C1 segment of cervical spinal cord (tissue), 14 donors: ENCODE measurements around the gene RC3H1.
A peak's percentile ranks its signal among the peaks of the same experiment; 100 is the strongest.
"Not testable (repeated sequence)": the region's sequence is repeated elsewhere in the genome, so short reads cannot be mapped to it uniquely, and the experiment has no call there.

Source experiments
- DNase-seq, 14 donors: peaks; one replicate each; lab custom pipeline; 2025; lab: John Stamatoyannopoulos, UW

The RC3H1 gene, protein sequence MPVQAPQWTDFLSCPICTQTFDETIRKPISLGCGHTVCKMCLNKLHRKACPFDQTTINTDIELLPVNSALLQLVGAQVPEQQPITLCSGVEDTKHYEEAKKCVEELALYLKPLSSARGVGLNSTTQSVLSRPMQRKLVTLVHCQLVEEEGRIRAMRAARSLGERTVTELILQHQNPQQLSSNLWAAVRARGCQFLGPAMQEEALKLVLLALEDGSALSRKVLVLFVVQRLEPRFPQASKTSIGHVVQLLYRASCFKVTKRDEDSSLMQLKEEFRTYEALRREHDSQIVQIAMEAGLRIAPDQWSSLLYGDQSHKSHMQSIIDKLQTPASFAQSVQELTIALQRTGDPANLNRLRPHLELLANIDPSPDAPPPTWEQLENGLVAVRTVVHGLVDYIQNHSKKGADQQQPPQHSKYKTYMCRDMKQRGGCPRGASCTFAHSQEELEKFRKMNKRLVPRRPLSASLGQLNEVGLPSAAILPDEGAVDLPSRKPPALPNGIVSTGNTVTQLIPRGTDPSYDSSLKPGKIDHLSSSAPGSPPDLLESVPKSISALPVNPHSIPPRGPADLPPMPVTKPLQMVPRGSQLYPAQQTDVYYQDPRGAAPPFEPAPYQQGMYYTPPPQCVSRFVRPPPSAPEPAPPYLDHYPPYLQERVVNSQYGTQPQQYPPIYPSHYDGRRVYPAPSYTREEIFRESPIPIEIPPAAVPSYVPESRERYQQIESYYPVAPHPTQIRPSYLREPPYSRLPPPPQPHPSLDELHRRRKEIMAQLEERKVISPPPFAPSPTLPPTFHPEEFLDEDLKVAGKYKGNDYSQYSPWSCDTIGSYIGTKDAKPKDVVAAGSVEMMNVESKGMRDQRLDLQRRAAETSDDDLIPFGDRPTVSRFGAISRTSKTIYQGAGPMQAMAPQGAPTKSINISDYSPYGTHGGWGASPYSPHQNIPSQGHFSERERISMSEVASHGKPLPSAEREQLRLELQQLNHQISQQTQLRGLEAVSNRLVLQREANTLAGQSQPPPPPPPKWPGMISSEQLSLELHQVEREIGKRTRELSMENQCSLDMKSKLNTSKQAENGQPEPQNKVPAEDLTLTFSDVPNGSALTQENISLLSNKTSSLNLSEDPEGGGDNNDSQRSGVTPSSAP

DNA sequence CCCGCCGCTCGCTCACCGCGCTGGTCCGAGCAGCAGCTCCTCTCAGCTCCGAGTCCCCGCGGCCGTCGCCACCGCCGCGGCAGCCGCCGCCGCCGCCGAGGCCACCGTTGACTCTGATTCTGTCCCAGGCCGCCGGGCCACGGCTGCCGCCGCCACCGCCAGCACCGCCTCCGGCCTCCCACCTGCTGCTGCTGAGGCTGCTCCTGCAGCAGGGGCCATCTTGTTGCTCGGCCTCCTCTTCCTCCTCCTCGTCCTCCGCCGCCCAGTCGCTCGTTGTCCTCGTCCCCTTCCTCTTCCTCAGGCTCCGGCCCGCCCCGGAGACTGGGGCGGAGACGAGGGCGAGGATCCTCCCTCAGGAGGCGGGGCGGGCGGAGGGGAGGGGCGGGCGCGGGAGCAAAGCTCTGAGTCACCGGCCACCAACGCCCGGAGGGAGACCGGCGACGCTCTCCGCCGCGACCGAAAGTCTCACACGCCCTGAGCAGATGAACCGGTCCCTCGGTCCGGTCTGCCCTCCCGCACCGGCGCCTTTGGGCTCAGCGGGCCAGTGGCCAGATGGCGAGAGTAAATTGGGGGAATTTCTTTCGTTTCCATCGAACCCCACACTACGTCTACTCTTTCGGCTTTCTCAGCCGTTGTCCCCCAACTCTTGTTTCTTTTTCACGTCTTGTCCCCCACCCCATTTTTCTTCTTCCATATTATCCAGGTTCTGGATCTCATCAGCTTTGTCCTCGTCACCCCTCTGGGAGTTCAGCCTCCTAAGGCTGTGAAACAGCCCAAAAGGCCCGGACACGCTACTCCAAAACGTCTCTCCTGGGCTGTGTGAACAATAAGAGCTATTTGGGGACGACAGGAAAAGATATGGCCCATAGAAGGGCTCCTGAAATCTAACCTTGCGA is at the start of gene RC3H1:
RC3H1 (minus strand) TSS at position 278 of the 896 bp plus-strand sequence. CDS start 29,372 bp downstream, outside the sequence.
- peak; percentile 30 to 93 (median 85) for DNase-seq

DNA sequence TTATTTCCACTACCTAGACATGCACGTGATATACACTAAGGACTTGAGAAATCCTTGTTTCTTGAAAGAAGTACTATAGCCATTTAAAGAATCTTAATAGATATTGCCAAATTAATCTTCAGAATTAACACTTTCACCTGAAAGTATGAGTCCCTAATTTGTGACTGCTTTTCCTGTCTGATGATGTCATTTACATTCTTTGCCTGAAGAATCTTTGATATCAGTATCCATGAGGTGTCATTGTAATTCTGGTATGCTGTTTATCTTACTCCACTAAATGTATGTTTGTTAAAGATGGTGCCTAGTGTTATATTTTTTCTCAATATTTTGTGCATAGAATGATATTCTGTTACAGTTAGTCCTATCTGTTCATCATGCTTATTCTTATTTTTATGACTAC is 48.5 kb upstream of the RC3H1 start:
- no peak for DNase-seq

DNA sequence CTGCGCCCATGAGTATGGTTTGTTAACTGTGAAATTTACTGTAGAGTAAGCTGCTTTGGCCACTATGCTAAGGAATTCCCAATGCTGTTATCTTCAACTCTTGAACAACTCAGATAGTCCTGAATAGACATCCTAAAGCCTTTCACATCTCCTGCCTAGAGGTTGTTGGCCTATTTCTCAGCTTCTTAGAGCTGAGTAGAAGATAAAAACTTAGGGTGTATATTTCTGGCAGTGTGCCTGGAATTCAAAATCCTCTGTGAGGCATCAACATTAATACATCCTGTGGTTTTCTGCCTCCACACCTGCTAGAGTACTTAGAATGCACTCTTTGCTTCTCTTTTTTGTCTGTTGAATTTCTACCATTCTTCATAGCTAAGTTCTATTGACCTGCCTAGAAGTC is 45.8 kb upstream of the RC3H1 start:
- DNase-seq, result no peak

DNA sequence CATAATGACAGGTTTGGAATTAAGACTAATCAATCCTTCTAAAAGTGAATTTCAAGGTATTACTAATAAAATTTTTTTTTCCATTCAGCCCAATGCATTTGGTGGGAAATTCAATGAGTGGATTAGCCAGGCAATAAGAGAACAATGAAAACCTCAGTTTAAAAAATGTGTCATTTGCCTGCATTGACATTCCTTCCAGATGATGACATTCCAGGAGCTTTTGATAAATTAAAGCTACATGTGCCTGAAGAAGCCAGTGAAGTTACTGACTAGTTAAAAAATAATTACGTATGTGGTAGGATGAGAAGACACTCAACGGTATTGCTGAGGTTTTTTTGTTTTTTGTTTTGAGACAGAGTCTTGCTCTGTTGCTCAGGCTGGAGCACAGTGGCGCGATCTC is 37.9 kb upstream of the RC3H1 start:
- DNase-seq, result no peak

DNA sequence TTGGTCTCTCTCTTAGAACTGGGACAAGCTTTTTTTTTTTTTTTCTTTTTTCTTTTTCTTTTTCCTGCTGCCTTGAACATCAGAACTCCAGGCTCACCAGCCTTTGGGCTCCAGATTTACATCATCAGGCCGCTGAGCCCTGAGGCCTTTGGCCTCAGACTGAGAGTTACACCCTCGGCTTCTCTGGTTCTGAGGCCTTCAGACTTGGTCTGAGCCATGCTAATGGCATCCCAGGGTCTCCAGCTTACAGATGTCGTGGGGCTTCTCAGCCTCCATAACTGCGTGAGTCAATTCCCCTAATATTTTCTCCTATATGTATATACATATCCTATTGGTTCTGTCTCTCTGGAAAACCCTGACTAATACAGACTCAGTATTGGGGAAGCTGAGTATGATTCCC is 36.5 kb upstream of the RC3H1 start:
- no peak for DNase-seq

DNA sequence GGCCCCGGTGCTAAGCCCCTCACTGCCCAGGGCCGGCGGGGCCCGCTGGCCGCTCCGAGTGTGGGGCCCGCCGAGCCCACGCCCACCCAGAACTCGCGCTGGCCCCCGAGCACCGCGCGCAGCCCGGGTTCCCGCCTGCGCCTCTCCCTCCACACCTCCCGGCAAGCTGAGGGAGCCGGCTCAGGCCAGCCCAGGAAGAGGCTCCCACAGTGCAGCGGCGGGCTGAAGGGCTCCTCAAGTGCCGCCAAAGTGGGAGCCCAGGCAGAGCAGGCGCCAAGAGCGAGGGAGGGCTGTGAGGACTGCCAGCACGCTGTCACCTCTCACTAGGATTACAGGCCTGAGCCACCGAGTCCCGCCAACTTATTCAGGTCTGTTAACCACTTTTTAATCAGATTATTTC is 34.5 kb upstream of the RC3H1 start:
- DNase-seq, result not testable (repeated sequence)

DNA sequence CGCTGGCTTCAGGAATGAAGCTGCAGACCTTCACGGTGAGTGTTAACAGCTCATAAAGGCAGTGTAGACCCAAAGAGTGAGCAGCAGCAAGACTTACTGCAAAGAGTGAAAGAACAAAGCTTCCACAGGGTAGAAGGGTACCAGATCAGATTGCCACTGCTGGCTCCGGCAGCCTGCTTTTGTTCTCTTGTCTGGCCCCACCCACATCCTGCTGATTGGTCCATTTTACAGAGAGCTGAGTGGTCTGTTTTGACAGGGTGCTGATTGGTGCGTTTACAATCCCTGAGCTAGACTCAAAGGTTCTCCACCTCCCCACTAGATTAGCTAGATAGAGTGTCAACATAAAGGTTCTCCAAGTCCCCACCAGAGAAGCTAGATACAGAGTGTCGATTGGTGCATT is 33.6 kb upstream of the RC3H1 start:
- DNase-seq, result not testable (repeated sequence)

DNA sequence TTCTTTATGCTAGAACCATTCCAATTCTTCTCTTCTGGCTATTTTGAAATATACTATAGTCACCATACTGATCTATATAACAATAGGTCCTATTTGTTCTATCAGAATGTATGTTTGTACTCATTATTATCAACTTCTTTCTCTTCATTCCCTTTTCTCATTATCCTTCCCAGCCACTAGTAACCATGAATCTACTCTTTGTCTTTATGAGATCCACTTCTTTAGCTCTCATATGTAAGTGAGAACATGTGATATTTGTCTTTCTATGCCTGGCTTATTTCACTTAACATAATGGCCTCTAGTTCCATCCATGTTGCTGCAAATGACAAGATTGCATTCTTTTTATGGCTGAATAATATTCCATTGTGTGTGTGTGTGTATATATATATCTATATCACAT is 31.7 kb upstream of the RC3H1 start:
- no peak for DNase-seq

DNA sequence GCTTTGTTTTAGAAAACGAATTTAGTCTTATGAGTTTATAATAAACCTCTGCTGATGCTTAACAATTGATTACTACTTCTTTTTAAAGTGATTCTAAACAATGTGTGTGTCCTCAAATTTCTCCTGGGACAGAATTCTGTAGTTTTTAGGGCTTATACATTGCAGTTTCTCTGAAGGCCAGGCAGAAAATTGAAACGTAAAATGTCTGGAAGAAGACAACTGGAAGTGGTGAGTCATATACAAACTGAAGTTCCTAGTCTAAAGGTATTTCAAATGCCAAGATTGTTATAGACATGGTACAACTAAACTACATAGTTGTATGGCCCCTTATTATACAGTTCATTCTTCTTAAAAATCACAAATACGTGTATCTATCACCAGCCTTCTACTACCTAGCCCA is 30.5 kb upstream of the RC3H1 start:
- no peak for DNase-seq

DNA sequence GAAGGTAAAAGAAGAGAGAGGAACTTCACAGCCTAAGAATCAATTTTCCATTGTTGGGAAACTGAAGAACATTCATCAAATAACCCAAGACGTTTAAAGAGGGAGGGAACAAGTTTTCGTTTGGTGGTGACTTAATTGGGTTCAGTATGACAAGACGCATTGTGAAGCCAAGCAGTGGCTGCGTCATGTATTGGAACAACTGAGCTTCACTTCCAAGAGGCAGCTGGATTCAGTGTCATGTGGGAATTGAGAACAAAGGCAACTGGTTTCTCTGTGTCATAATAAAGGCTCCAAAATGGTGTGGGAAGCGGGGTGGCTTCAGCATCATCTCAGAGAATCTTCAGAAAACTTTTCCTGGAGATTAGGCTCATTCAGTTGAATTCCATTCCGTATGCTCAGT is 29.8 kb upstream of the RC3H1 start:
- peak in 12 of 14 donors; percentile 4 to 69 (median 32) for DNase-seq

DNA sequence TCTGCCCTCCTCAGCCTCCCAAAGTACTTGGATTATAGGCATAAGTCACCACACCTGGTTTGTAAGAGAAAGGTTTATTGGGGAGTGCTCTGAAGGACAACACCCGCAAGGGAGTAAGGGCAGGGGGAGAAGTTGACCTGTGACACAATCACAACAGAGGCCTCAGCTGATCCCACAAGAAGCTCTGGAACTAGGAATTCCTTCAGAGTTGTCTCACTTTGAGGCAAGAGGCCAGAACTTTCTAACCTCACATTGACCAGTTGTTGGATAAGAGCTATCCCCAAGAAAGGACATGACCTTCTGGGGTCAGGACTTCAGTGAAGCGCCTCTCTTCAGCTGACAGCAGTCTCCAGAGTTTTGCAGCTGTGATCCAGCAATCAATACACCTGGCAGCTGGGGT is 27.4 kb upstream of the RC3H1 start:
- DNase-seq, result no peak

DNA sequence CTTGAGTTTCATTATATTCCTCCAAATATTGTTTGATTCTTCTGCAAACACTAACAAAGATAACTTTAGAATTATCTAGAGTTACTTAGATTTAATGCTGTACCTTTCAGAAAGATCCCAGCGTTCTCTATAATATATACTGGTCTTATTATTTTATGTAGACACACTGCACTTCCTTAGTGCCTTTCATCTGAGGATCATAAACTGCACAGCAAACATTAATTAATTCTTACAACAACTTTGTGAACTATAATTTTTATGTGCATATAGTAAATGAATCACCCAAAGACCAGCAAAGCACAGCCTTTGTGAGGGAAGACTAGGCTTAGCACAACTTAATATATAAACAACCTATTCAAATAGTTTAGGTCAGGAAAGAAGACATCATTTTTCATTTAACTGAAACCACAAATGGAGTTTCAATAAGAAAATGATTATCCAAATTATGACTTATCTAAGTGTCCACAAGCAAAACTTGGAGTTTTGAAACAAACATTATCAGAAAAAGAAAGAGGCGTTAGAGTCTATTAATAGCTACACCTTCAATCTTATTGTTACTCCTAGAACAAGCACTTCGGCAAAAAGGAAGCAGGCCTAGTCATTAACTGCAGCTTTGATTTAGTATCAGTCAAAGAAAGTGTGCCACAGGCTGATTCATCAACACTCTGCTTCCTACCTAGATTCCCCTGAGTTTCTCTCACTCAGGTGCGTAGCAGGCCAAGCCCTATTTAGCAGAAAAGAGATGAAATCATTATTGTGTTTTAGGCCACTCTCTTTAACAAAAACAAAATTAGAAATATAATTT is 22.5 kb upstream of the RC3H1 start:
- no peak for DNase-seq

DNA sequence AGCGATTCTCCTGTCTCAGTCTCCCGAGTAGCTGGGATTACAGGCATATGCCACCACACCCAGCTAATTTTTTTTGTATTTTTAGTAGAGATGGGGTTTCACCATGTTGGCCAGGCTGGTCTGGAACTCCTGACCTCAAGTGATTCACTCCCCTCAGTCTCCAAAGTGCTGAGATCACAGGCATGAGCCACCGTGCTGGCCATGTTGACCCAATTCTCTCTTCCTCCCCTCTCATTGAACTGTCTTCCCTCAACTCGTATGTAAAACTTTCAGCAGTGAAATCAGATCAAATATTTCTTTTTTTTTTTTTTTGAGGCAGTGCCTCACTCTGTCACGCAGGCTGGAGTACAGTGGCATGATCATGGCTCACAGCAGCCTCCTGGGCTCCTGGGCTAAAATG is 20.4 kb upstream of the RC3H1 start:
- not testable (repeated sequence) for DNase-seq

DNA sequence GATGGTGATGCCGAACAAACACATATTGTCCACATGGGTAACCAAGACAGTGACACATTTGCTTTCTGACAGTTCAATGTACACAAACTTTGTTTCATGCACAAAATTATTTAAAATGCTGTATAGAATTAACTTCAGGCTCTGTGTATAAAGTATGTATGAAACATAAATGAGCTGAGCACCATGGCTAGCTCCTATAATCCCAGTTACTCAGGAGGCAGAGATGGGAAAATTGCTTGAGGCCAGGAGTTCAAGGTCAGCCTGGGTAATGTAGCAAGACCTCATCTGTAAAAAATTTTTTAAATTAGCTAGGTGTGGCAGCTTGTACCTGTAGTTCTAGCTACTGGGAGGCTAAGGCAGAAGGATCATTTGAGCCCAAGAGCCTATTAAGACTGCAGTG is 19.2 kb upstream of the RC3H1 start:
- no peak for DNase-seq

DNA sequence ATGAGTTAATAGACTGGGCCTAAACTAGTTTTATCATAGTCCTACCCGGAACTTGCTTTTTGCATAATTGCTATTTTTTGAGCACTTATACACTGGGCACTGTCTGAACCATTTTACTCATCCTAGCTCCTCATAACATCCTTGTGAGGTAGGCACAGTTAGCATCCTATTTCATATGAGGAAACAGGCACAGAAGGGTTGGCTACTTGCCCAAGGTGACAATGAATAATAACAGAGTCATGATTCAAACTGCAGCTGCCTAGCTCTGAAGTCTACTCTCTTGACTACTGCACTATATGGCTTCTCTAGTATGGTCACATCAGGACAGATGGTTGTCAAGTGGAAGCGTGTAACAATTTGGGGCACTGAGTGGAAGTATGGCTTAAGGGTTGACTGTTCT is 18.2 kb upstream of the RC3H1 start:
- peak in 1 of 14 donors; percentile 37 for DNase-seq

DNA sequence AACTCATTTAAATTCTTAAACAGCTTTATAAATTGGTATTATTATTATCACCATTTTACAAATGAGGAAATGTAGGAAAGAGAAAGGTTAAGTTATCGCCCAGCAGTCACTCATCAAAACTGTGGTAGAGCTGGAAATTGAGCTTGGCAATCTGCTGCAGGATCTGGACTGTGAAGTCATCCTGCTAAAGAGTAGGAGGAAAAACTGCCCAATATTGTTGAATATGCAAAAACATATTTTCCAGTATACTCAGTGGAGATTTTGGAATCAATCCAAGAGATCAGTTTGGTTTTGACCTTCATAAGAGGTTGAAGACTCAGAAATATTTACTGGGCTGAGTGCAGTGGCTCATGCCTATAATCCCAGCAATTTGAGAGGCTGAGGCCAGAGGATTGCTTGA is 16.9 kb upstream of the RC3H1 start:
- no peak for DNase-seq

DNA sequence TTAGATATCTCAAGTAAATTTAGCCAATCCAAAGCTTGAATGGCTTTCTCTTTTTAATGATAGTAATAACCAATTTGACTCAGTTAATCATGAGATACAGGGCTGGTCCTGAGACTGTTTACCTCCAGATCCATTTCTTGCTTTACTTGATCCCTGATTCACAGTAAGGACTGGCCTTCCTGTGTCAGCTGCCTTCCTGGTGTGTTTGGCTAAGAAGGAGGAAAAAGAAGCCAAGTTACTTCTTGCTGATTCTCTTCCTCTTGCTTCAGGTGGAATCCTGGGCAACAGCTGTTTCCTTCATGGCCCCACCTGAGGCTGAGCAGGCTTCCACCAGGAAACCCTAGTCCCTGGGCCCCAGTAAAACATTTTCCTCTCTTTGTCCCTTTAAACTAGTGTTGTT is 14.6 kb upstream of the RC3H1 start:
- DNase-seq, result no peak

DNA sequence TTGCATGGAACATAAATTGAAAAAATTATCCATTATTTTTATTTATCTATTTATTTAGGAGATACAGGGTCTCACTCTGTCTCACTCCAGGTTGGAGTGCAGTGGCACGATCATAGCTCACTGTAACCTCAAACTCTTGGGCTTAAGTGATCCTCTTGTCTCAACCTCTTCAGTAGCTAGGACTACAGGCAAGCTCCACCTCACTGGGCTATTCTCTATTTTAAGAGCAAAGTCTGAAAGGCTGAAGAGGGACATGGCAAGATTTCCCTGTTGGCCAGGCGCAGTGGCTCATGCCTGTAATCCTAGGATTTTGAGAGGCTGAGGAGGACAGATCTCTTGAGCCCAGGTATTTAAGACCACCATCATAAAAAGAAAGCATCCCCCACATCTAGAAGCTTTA is 14.0 kb upstream of the RC3H1 start:
- no peak for DNase-seq

DNA sequence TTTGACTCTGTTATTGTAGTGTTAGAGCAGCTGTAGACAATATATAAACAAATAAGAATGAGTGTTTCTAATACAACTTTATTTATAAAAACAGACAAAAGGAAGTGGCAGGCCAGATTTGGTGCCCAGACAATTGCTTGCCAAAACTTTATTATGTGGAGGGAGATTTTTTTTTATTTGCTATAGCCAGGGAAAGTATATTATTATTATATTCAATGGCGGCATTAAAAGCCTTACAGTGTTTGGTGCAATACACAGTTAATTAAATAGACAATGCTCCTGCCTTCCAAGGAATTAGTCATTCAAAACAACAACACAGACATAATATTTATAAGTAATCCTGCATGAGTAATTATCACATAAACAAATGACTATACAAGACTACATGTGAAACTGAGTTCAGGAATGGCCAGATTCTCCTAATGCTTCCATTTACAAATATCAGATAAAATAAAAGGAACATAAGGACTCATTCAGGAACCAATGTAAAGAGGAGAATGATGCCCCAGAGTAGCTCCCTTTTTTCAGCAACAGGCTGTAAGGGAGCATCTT is 10.6 kb upstream of the RC3H1 start:
- no peak for DNase-seq

DNA sequence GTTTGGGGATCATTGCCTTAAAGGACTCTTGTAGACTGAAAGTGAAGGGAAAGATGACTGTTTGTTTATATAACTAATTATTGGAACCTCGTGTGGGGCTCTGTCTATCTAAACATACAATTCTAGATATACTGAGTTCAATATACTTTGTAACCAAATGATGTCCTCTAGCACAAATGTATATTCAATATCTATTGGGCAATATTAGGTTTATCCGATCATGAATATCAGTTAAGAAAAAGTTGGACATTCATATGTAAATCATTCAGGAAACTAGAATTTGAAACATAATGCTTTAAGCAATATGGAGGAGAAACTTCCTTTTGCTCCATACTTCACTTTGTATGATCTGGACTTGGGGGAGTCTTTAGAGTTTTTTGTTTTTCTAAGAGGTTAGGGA is 8.9 kb upstream of the RC3H1 start:
- no peak for DNase-seq
